Dendritic cell treated with granulocyte-macrophage colony-stimulating factor and Interleukin-4, amounts not matched to agents 40 ng/mL and 50 ng/mL, for 4 days (primary cell): ENCODE results near the gene PACC1.
A peak's percentile ranks its signal among the peaks of the same experiment; 100 is the strongest.

Experiments
- H3K27ac Mint-ChIP-seq: one replicate; pipeline ENCODE4 v1.8.0; 2022; ENCODE audit warnings: mild to moderate bottlenecking, mixed read lengths
- H3K27me3 Mint-ChIP-seq: one replicate; pipeline ENCODE4 v1.8.0; 2022; ENCODE audit warnings: mild to moderate bottlenecking, mixed read lengths
- H3K36me3 Mint-ChIP-seq: one replicate; pipeline ENCODE4 v1.8.0; 2022; ENCODE audit warnings: low read depth, mixed read lengths
- H3K4me1 Mint-ChIP-seq: one replicate; pipeline ENCODE4 v1.8.0; 2022; ENCODE audit warnings: low read depth, mixed read lengths
- H3K4me3 Mint-ChIP-seq: one replicate; pipeline ENCODE4 v1.8.0; 2022; ENCODE audit warnings: mild to moderate bottlenecking, moderate library complexity, mixed read lengths
- H3K9me3 Mint-ChIP-seq: one replicate; pipeline ENCODE4 v1.8.0; 2022; ENCODE audit warnings: mixed read lengths
- intact Hi-C: fragments of 100-400 bp; cut with micrococcal nuclease; formaldehyde crosslinking; loops from one replicate; pipeline ENCODE4 v1.15.0; 2022

The PACC1 gene

DNA sequence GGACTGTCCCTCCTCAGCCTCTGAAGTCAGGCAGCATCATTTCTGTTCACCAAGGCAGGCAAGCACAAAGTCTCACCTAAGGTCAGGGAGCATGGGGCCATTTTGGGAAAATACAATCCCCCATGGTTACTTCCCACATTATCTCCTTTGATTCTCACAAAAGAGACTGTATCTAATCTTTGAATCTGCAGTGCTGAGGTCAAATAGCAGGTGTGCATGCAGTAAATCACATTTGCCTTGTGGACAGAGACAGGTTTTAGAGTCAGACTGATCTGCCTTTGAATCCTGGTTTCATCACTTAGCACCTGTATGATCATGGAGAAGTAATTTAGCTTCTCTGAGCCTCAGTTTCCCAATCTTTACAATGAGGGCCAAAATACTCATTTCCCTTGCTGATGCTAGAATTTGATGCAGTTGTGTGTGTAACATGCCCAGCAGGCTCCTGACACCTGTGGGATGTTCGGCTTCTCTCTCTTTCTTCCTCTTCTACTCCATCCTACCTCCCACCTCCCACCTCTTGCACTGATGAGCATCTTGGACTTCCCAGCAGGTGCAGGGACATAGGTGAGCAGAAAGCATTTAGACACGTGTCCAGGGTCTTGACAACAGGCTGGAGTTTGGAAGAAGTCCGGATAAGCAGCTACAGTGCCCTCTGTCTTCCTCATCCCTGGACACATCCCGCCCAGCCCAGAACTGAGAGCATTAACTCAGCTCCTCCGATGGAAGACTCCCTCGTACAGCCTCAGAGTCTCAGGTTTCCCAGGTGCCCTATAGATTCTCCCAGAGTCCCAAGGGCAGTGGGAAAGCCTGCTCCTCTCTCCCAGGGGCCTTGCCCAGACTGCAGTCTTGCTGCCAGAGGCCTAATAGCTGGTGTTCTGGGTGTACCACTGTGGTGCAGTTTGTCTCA is 37.0 kb upstream of the PACC1 start:
- intact Hi-C loops, result loop anchor here (10.0 kb wide), 1 partner anchor 767 kb away; no protein-coding TSS in a partner anchor
- Mint-ChIP-seq H3K36me3 (peaks cover 3% of the 10 kb centered on the region), H3K27me3 (peaks cover 4% of the 10 kb centered on the region), H3K27ac (no peak overlapping the region), H3K4me3 (no peak overlapping the region), H3K9me3 (no peaks in the 10 kb centered on the region), H3K4me1 (peaks cover 16% of the 10 kb centered on the region)

DNA sequence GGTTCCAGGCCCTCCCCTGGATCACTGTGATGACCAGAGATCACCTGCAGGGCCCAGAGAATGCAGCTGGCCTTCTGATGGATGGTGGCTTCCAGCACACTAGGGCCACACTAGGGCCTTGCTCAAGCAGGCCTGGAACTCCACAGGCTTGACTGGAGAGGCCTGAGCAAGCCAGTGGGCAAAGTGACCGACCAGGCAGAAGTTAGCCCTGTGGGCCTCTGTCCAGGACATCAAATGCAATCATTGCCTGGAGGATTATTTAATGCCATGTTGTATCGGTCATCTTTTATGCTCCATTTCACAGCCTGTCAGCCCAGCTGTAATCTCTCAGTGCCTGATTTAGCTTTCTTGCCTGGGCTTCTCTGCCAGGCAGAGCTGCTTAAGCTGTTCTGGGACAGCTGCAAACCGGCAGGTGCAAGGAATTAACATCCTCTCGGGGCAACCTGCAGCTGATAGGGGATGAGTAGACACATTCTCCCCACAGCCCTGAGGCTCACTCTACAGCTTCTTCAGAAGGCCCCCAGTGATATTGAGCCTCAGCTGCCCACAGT is 35.7 kb upstream of the PACC1 start:
- Mint-ChIP-seq H3K27ac (no peak overlapping the region), H3K36me3 (peaks cover 16% of the 10 kb centered on the region), H3K27me3 (peaks cover 4% of the 10 kb centered on the region), H3K4me3 (no peak overlapping the region), H3K9me3 (no peaks in the 10 kb centered on the region), H3K4me1 (peaks cover 16% of the 10 kb centered on the region)
- intact Hi-C loops, result loop anchor here (10.0 kb wide), 1 partner anchor 766 kb away; no protein-coding TSS in a partner anchor

DNA sequence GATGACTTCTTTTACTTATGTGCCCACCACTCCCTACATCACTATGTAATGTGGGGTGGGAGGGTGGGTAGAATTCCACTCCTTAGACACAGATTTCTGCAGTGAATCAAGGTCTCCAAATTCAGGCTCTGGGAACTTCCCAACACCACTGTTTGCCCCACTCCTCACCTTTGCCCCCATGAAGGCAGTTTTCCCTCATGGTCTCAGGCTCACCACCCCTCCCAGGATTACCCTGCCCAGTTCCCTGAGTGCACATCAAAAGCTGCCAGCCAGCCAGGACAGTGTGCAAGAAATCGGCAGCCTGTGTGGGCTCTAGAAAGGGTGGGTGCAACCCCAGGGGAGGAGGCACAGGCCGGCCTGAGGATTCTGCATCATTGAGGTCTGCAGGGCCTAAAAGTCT is 32.8 kb upstream of the PACC1 start:
- Mint-ChIP-seq H3K36me3 (peaks cover 31% of the 10 kb centered on the region), H3K9me3 (no peaks in the 10 kb centered on the region), H3K4me3 (no peak overlapping the region), H3K27ac (no peak overlapping the region), H3K27me3 (no peaks in the 10 kb centered on the region), H3K4me1 (peaks cover 8% of the 10 kb centered on the region)
- intact Hi-C loops, result no loop called here

DNA sequence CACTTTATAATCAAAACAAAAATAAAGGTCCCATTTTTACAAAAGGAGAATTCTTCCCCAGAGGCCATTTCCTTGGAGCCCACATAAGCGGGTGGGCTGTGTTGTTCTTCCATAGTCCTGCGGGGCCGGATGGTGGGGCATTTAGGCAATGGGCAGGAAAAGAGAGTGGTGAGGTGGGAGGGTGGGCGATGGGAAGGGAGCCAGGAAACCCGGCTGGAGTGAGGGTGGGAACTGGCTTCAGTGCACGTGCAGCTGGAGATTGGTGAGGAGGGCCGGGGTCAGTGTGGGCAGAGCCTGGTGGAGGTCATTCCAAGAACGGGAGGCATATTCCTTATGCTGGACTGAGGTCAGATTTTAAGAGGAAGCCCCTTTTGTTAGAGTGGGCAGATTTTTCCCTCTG is 31.6 kb upstream of the PACC1 start:
- Mint-ChIP-seq H3K9me3 (no peaks in the 10 kb centered on the region), H3K4me3 (no peak overlapping the region), H3K27ac (no peak overlapping the region), H3K36me3 (peaks cover 31% of the 10 kb centered on the region), H3K4me1 (peaks cover 6% of the 10 kb centered on the region), H3K27me3 (no peaks in the 10 kb centered on the region)
- intact Hi-C loops, result no loop called here

DNA sequence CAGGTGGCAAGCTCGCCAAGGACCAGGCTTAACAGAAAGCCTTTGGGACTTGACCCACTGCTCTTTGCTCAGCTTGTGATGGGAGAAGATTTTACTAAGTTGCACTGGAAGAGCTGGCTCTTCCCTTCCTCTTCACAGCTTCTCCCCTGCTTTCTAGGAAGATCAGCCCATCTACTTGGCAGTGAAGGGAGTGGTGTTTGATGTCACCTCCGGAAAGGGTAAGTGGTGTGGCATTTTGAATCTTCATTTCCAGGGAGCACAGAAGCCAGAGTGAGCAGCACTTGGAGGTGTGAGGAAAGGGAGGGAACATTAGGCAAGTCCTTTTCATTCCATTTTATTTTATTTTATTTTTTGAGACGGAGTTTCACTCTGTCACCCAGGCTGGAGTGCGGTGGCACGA is 27.7 kb upstream of the PACC1 start:
- no peaks in the 10 kb centered on the region for H3K27me3 Mint-ChIP-seq
- no peaks in the 10 kb centered on the region for H3K9me3 Mint-ChIP-seq
- peaks cover 4% of the 10 kb centered on the region for H3K4me1 Mint-ChIP-seq
- intact Hi-C loops, result no loop called here
- H3K36me3 Mint-ChIP-seq, result peaks cover 31% of the 10 kb centered on the region
- H3K27ac Mint-ChIP-seq, result no peak overlapping the region
- no peak overlapping the region for H3K4me3 Mint-ChIP-seq

DNA sequence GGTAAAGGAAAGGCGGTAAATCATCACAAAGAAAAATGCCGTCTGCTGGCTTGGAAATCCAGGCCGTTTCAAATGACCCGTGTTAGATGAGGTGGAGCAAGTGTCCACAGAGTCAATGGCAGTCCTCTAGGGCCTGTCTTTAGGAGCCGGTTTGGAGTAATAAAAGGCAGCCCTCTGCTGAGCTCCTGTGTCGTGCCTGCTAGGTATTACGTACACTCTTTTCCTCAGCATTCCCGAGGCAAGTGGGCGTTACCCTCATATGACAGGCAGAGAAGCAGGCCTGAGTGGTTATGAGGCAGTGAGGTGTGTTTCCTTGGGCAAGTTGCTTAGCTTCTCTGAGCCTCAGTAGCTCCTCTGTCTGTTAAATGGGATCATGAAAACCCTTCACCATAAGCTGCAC is 25.7 kb upstream of the PACC1 start:
- Mint-ChIP-seq H3K36me3 (peaks cover 16% of the 10 kb centered on the region), H3K27ac (no peak overlapping the region)
- intact Hi-C loops, result no loop called here

DNA sequence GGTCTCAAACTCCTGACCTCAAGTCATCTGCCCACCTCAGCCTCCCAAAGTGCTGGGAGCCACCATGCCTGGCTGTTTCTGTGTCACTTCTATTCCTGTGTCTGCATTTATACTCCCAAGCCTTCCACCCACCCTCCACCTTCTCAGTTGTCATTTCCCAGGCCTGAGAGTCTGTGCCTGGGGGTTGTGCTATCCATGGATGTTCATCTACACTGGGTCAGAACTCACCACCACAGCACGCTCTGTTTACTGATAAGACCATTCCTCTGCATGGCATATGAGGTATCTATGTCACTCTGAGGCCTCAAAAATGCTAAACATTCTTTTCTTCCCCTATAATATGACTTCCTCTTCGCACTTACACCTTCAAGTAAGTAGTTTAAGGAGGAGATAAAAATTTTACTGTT is 24.1 kb upstream of the PACC1 start:
- H3K36me3 Mint-ChIP-seq, result peaks cover 6% of the 10 kb centered on the region
- peaks cover 16% of the 10 kb centered on the region for H3K4me1 Mint-ChIP-seq
- no peaks in the 10 kb centered on the region for H3K27me3 Mint-ChIP-seq
- intact Hi-C loops, result loop anchor here (5.0 kb wide), 1 partner anchor 37 kb away; no protein-coding TSS in a partner anchor
- H3K27ac Mint-ChIP-seq, result no peak overlapping the region
- no peak overlapping the region for H3K4me3 Mint-ChIP-seq
- no peaks in the 10 kb centered on the region for H3K9me3 Mint-ChIP-seq

More for the DNA sequence above, 25.7 kb upstream of the PACC1 start:
- Mint-ChIP-seq H3K4me1 (peaks cover 4% of the 10 kb centered on the region), H3K4me3 (no peak overlapping the region), H3K9me3 (no peaks in the 10 kb centered on the region), H3K27me3 (no peaks in the 10 kb centered on the region)

DNA sequence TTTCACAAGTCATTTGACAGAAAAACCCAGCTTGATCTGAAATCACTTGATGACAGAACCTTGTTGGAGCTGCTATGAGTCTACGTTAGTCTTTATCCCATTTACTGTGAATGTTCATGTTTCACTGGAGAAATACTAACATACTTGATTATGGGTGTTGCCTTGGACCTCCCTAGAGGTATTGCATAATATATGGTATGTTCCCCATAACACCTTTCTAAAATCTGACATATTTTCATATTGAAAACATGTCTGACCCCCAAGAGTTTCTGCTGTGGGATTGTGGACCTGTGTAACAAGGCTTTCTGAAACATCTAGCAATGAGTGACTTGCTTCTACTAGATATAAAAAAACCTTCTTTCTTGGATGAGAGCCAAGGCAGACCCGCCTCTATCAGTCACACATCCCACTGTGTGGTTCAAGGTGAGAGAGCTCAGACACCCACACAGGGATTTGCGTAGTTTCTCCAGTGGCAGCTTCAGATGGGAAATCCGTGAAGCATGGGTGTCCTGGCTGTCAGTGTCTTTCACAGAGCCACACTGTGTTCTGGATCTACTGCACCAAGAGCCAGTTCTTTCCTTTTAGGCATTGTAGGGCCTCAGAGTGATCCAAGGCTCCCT is 22.6 kb upstream of the PACC1 start:
- Mint-ChIP-seq H3K9me3 (no peaks in the 10 kb centered on the region), H3K36me3 (peaks cover 6% of the 10 kb centered on the region), H3K4me1 (peaks cover 25% of the 10 kb centered on the region), H3K27ac (no peak overlapping the region), H3K4me3 (no peak overlapping the region), H3K27me3 (no peaks in the 10 kb centered on the region)
- intact Hi-C loops, result loop anchor here (5.0 kb wide), 1 partner anchor 35 kb away; no protein-coding TSS in a partner anchor

DNA sequence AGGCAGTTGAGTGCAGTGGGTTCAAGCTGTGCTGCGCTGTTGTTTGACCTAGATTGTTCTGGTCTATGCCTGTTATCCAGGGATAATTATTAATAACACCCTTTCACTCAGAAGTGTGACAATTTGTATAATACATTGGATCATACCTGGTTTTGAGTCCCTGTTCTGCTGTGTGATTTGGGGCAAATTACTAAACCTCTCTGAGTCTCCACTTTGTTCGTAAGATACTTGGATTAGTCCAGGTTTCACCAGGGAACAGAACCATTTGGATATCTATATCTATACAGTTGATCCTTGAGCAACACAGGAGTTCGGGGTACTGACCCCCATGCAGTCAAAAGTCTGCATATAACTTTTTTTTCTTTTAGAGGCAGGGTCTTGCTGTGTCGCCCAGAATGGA is 20.3 kb upstream of the PACC1 start:
- Mint-ChIP-seq H3K4me3 (no peak overlapping the region), H3K4me1 (peaks cover 27% of the 10 kb centered on the region), H3K36me3 (peaks cover 6% of the 10 kb centered on the region), H3K27me3 (no peaks in the 10 kb centered on the region), H3K9me3 (no peaks in the 10 kb centered on the region), H3K27ac (no peak overlapping the region)
- intact Hi-C loops, result loop anchor here (5.0 kb wide), 2 partner anchors 33 to 53 kb away; no protein-coding TSS in a partner anchor

DNA sequence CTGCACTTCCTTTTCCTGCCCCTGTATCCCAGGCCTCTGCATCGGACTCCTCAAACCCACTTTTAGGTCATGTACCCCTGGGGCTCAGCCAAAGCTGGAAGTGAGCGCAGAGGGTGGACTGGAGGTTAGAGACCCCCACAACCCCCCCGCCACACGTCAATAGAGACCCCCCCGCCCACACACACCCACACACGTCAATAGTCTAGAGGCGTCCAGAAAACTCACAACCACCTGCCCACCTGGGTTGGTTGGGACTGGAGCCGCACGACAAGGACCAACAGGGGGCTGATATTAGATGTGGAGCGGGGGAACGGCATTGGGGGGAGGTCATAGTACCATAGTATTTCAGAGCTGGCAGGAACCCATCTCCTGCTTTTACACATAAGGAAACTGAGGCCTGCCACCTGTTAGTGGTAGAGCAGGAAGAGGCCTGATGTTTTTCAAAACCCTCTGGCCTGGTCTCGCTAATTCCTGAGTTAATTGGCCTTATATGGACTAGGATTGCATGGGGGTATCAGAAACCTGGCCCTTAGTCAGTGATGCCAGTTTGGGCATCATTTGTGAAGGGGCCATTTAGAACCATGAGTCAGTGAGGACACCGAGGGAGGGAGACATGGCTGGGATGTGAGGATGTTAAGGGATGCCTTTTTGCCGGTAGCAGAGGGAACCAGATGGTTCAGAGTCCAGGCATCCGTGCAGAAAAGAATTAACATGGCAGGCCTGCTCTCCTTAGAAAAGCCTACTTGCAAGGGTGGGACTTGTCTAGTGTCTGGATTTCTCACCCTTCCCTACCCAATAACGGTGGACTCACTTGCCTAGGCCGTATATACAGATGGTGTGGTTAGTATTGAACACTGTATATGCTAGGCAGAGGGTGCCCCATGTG is 19.1 kb upstream of the PACC1 start:
- peaks cover 26% of the 10 kb centered on the region for H3K4me1 Mint-ChIP-seq
- H3K4me3 Mint-ChIP-seq, result peak overlapping the region; percentile 74
- intact Hi-C loops, result loop anchor here (5.0 kb wide), 1 partner anchor 52 kb away; no protein-coding TSS in a partner anchor
- H3K27ac Mint-ChIP-seq, result peak overlapping the region; percentile 57
- peaks cover 6% of the 10 kb centered on the region for H3K36me3 Mint-ChIP-seq
- no peaks in the 10 kb centered on the region for H3K9me3 Mint-ChIP-seq
- no peaks in the 10 kb centered on the region for H3K27me3 Mint-ChIP-seq

DNA sequence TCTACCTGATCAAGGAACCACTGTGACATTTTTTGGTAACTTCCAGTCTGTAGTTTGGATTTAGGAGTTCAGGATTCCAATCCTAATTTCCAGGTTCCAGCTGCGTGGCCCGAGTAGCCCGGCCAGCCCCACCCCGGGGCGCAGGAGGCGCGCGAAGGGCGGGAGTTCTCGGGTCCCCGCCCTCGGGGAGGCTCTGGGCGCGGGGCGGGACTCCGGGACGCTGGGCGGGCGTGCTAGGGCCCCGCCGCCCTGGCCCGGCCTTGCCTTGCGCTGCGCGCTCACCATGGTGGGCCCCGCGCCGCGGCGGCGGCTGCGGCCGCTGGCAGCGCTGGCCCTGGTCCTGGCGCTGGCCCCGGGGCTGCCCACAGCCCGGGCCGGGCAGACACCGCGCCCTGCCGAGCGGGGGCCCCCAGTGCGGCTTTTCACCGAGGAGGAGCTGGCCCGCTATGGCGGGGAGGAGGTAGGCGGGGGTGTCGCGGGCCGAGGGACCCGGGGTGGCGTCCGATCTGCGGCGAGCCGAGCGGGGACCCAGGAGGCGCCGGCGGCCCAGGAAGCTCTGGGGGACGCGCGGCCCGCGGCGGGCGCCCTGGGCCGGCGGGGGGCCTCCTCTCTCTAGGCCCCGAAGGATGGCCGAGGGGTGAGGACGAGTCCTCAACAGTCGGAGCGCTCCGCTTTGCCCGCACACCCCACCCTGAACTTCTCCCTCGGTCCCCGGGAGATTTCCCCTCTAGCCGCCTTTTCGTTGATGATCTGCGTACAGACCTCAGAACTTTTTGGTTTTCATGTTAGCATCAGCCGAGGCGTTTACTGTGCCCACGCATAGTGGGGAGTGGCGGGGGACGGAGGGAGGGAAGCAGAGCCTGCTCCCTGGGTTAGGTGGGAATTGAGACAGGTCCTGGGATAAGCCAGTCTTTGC is 18.2 kb upstream of the PACC1 start, which contains the start of gene NENF:
Gene NENF (plus strand): TSS at position 260 of the 916 bp plus-strand sequence. CDS start 24 bp downstream, at position 284.
- no peaks in the 10 kb centered on the region for H3K27me3 Mint-ChIP-seq
- H3K27ac Mint-ChIP-seq, result peak within 1 kb of the TSS; percentile 68
- H3K4me3 Mint-ChIP-seq, result peak within 1 kb of the TSS; percentile 74
- H3K4me1 Mint-ChIP-seq, result peaks cover 23% of the 10 kb centered on the region
- H3K36me3 Mint-ChIP-seq, result peaks cover 6% of the 10 kb centered on the region
- H3K9me3 Mint-ChIP-seq, result no peaks in the 10 kb centered on the region
- intact Hi-C loops, result loop anchor here (1.0 to 5.0 kb wide), 2 partner anchors 19 to 51 kb away; partner anchors contain the start of gene PACC1

DNA sequence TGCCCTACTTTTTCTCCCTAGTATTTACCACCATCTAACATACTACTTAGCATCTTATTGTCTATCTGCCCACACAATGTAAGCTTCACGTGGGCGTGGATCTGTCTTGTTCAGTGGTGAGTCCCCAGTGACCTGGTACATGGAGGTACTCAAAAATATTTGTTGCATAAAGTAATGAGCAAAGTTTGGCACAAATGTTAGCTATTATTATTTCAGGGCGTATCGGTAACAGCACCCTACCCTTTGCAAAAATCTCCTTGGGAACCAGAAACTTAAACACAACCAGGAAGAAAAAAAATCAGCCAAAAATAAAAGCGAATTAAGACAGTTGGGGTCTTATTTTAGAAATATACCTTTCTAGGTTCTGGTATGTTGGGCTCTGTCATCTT is 17.6 kb upstream of the PACC1 start:
- no peaks in the 10 kb centered on the region for H3K9me3 Mint-ChIP-seq
- peak overlapping the region; percentile 68 for H3K27ac Mint-ChIP-seq
- H3K4me1 Mint-ChIP-seq, result peaks cover 23% of the 10 kb centered on the region
- no peaks in the 10 kb centered on the region for H3K27me3 Mint-ChIP-seq
- peak overlapping the region; percentile 68 for H3K4me3 Mint-ChIP-seq
- intact Hi-C loops, result loop anchor here (1.0 to 5.0 kb wide), 2 partner anchors 18 to 50 kb away; partner anchors contain the start of gene PACC1
- peaks cover 6% of the 10 kb centered on the region for H3K36me3 Mint-ChIP-seq
